NCI-H2227 (cell line): ENCODE results near the gene BCL2L2.
"Not testable (repeated sequence)": the region's sequence is repeated elsewhere in the genome, so short reads cannot be mapped to it uniquely, and the experiment has no call there.

Experiments used
- DNase-seq: peaks from one replicate; lab custom pipeline; 2025; ENCODE audit not compliant: unreplicated experiment; lab: John Stamatoyannopoulos, UW

The BCL2L2 gene, protein sequence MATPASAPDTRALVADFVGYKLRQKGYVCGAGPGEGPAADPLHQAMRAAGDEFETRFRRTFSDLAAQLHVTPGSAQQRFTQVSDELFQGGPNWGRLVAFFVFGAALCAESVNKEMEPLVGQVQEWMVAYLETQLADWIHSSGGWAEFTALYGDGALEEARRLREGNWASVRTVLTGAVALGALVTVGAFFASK

GRCh38 chr14:23306412-23307145, at the start of gene BCL2L2:
Gene BCL2L2 (plus strand): TSS chr14:23306833. CDS start chr14:23307768, 935 bp downstream.
- DNase-seq = peak; percentile 88

DNA sequence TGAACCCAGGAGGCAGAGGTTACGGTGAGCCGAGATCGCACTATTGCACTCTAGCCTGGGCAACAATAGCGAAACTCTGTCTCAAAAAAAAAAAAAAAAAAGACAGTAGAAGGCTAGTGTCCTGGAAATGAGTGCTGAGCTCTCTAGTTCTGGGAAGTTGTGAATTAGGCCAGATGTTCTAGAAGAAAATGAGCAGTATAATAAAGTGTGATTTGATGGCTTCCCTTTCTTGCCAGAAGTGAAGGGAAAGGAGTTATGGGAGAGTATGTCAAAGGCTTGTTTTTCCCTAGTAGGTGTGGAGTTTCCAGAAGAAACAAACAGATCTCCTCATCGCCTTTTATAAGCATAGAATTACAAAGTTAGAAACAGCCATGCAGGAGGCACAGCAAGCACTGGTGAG, 48.4 kb upstream of the BCL2L2 start:
- no peak for DNase-seq

- no peak for DNase-seq
Observed at GRCh38 chr14:23259426-23259825, 47.2 kb upstream of the BCL2L2 start.

- not testable (repeated sequence) for DNase-seq
Observed at GRCh38 chr14:23260849-23261248, 45.8 kb upstream of the BCL2L2 start.

DNA sequence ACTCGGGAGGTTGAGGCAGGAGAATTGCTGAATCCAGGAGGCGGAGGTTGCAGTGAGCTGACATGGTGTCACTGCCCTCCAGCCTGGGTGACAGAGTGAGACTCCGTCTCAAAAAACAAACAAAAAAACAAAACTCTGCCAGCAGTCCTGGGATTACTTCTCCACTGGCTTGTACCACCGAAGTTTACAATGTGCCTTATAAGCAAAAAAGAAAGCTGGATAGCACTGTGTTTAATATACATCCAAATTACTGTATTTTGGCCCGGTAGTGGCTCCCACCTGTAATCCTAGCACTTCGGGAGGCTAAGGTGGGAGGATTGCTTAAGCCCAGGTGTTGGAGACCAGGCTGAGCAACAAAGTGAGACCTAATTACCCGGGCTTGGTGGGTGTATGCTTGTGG, 37.4 kb upstream of the BCL2L2 start:
- no peak for DNase-seq

DNA sequence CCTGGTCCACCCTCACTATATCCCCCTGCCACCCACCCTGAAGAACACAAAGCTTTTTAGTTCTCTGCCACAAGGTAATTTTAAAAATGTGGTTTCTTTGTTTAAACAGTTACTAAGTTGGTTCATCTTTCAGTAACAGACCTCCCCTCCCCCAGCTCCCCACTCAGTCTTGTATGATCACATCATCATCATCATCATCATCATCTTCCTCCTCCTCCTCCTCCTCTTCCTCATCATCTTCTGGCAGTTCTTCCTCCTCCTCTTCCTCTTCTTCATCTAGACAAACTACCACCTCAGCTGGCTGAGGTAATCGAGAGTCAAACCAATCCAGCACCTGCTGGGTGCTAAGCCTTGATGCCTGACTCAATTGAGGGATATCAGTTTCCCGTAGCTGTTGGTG, 31.2 kb upstream of the BCL2L2 start:
- DNase-seq = no peak

DNA sequence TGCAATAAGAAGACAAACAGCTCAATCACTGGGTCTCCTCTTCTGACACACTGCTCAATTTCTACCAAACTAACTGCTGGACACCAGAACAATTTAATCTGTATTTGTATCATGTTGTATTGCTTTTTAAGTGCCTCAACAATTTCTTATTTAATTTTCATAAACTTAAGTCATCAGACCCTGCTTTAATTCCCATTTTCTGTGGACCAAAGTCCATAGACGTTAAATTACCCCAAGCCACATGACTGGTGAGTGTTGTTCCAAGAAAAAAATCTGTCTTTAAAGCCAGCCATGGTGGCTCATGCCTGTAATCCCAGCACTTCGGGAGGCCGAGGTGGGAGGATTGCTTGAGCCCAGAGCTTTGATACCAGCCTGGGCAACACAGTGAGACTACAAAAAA, 29.4 kb upstream of the BCL2L2 start:
- no peak for DNase-seq

GRCh38 chr14:23277928-23278327, 28.7 kb upstream of the BCL2L2 start:
- DNase-seq = not testable (repeated sequence)

DNA sequence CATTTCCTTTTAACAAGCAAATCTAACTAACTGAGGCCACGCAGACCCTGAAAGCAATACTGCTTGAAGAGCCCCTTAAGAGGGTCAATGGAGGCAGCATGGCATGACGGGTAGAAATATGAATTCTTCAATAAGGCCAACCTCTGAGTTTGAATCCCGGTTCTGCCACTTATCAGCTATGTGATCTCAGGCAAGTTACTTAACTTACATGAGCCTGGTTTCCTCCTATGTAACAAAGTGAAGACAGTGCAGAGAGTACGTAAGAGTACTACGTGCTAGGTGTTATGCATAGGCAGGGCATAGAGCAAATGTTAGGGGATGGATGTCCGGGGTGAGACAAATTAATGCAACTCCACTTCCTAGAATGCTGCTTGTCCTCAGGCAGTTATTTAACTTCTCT, 25.4 kb upstream of the BCL2L2 start:
- DNase-seq = no peak

DNA sequence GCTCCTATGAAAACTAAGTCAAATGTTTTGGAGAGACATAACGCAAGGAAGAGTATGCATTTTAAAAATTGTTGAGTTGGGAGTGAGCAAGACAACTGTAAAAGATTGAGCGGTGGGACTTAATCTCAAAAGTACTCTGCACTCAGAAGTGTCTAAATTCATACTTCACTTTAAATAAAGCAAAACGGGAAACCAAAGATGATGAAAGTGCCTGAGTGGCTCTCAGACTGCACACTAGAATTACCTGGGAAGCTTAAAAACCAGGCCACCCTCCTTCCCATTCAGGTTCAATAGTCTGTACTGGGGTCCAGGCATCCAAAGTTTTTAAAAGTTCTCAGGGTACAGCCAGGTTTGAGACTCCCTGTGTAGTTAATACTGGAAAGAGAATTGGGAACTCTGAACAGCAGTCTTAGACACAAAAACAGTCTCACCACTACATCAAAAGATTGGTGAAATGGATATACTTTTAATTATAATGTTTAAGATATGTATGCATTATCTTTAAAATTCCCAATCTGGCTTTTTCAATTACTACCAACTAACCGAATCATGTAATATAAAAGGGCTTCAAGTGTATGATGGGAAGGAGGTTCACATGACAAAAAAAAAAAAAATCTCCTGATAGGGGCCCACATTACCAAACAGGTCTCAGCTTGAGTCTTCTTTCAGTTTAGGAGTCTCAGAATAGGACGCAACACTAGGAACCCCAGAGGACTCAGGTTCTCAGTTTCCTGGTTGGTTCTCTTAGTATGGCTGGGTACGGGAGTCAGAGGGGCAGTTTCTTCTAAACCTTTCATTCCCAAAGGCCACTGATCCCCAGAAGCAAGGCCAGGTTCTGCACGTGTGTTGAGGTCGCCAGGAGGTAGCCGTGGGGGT, 21.7 kb upstream of the BCL2L2 start:
- peak; percentile 7 for DNase-seq

- no peak for DNase-seq
Observed at GRCh38 chr14:23285530-23286019, 21.1 kb upstream of the BCL2L2 start.

DNA sequence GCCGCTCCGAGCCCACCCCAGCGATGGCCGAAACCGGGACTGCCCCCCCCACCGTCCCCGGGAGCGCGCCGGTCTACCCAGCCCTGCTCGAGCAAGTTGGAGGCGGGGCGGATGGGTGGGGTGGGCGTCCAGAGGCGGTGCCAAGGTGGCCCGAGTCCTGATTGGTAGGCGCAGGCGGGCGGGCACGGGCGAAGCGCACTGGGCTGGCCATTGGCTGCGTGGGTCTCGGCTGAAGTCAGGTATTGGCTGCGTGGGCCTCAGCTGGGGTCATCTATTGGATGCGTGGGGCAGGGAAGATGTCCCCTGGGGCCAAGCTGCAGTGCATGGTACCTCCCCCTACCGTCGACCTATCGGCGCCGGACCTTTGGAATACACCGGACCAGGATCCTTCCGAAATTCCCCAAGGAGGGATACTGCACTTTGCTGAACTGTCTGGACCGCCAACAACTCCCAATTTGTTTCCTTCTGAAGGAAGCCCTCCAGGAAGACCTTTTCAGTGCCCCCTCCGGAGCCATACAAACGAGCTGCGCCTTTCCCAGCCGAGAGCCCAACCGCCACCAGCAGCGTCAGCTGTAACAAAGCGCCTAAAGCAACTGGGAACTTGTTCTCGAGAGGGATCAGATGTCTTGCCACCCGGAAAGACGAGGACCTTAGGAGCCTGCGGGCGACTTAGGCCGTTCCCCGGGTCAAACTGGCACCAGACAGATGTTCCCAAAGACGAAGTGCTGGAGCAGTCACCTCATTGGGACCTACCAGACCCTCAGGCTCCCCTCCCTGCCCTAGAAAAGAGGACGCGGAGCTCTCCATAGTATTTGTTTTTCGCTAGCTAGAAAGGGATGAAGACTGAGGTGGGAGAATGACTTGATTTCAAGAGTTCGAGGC, 20.4 kb upstream of the BCL2L2 start, which contains the start of gene HOMEZ:
TSS of gene HOMEZ (minus strand) at position 113 of the 882 bp plus-strand sequence. CDS start 180 bp downstream, outside the sequence.
- peak; percentile 97 for DNase-seq

DNA sequence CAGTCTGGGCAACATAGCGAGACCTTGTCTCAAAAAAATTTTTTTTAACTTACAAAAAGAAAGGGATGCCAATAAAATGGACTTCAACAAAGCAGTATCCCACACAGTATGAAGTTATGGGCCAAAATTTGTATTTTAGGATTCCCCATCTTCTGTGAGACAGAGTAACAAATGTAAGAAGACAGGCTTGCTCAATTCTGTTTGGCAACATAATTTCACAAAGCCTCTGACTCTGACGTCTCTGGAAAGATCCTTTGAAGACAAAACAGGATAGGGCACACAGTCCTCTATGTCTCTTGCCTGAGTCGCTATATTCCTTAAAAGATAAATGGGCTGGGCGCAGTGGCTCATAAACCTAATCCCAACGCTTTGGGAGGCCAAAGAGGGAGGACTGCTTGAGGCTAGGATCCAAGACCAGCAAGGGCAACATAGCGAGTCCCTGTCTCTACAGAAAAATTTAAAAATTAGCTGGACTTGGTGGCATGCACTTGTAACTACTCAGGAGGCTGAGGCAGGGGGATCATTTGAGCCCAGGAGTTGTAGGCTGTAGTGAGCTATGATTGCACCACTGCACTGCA, 19.6 kb upstream of the BCL2L2 start:
- DNase-seq = no peak

DNA sequence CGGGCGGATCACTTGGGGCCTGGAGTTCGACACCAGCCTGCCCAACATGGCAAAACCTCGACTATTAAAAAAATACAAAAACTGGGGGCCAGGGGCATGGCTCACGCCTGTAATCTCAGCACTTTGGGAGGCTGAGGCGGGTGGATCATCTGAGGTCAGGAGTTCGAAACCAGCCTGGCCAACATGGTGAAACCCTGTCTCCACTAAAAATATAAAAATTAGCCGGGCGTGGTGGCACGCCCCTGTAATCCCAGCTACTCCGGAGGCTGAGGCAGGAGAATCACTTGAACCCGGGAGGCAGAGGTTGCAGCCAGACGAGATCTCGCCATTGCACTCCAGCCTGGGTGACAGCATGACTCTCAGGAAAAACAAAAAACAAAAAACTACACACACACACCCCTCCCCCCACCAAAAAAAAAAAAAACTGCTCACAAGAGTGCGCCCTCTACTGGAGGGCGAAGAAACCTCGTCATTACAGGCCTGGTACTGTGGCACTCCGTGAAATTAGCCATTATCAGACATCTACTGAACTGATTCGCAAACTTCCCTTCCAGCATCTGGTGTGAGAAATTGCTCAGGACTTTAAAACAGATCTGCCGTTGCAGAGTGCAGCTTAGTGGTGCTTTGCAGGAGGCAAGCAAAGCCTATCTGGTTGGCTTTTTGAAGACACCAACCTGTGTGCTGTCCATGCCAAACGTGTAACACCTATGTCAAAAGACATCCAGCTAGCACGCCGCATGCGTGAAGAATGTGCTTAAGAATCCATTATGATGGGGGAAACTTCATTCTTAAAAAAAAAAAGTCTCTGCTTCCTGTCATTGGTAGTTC, 11.7 kb upstream of the BCL2L2 start:
- DNase-seq = peak; percentile 79

DNA sequence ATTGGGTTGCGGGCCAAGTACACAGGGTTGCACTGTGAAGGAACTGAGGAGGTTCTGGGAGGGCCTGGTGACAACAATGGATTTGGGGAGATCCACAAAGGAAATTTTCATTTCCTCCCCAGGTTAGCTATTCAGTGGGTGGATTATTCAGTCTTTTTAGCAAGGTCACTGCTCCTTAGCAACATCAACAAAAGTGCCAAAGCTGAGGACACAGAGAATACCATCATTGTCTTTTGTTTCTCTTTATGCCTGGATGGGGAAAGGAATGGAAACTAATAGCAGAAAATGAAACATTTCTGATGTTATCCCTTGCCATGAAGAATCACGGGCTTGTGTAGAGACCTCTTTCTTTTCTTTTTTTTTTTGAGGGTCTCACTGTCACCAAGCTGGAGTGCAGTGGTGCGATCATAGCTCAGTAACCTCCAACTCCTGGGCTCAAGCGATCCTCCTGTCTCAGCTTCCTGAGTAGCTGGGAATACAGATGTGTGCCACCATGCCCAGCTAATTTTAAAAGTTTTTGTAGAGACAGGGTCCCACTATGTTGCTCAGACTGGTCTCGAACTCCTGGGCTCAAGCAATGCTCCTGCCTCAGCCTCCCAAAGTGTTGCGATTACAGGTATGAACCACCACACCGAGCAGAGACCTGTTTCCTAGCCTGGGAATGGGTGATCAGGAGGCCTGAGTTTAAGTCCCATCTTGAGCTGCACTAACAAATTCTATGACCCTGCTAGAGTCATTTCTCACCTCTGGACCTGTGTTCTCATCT, 10.4 kb upstream of the BCL2L2 start:
- DNase-seq = no peak

DNA sequence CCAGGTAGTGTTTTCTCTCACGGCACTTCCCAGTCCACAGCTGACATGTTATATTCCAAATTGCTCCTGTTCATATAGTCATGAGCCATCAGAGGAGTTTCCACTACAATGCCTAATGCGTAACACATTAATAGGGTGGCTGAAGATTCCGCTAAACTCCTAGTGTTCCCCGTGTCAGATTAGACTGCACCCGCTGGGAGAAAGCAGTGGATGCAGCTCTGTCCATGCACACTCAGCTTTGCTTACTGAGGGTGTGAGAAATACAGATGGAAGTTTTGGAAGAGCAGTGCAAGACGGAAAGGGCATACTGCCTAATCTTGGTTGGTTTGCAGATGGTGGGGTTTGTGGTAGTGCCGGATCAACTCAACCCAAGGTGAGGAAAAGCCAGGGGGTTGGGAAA, 9.5 kb upstream of the BCL2L2 start:
- DNase-seq = no peak

GRCh38 chr14:23297611-23298277, 8.9 kb upstream of the BCL2L2 start:
- DNase-seq = no peak
